Subcutaneous adipose tissue (tissue), 4 donors: ENCODE data around the gene C6orf136. TPM values are rescaled to one million over a fixed set of nuclear protein-coding genes. Genes with fewer than 3 reads are reported as not detected.

ENCODE experiments used
- total RNA-seq, 4 donors: library from RNA; depleted of rRNA; stranded (reverse); fragments of >200 nt; gene quantifications; one replicate each; pipeline ENCODE4 v1.1.0, GENCODE V29; 2016
- TF ChIP-seq, protein P1 (sequence below): fragments of 450-650 bp; IDR thresholded peaks from one replicate; pipeline ENCODE4 v1.5.1; 2016; ENCODE audit warnings: low read depth, mild to moderate bottlenecking, control low read depth, antibody characterized with exemption, moderate library complexity

C6orf136 gene
- total RNA-seq, 4 donors from 2014 or later, result 3.7 to 9.4 (median 8.9) TPM

DNA sequence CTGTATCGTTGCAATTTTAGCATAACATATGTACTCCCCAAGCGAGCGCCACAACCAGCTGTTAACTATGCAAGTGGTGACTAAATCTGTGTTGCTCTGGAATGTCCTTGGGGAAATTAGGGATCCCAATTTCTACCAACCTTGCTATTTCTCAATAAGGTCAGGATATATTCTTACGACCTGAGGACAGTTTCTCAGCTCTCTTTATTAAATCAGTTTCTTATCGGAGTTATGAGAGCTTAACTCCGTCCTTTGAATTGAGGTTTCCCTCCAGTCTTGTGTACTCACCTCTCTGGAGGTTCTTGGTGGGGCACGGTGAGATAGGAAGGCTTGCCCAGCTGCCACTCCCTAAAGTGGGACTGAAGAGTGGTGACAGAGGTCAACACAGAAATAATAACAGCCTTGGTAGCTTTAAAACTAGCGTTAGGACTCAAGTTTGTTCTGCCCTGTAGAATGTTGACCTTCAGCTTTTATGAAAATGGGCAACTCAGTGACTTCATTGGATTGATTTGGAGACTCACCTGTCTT is 28.6 kb upstream of the C6orf136 start:
- TF ChIP-seq, protein P1, sequence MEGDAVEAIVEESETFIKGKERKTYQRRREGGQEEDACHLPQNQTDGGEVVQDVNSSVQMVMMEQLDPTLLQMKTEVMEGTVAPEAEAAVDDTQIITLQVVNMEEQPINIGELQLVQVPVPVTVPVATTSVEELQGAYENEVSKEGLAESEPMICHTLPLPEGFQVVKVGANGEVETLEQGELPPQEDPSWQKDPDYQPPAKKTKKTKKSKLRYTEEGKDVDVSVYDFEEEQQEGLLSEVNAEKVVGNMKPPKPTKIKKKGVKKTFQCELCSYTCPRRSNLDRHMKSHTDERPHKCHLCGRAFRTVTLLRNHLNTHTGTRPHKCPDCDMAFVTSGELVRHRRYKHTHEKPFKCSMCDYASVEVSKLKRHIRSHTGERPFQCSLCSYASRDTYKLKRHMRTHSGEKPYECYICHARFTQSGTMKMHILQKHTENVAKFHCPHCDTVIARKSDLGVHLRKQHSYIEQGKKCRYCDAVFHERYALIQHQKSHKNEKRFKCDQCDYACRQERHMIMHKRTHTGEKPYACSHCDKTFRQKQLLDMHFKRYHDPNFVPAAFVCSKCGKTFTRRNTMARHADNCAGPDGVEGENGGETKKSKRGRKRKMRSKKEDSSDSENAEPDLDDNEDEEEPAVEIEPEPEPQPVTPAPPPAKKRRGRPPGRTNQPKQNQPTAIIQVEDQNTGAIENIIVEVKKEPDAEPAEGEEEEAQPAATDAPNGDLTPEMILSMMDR, result no peak

DNA sequence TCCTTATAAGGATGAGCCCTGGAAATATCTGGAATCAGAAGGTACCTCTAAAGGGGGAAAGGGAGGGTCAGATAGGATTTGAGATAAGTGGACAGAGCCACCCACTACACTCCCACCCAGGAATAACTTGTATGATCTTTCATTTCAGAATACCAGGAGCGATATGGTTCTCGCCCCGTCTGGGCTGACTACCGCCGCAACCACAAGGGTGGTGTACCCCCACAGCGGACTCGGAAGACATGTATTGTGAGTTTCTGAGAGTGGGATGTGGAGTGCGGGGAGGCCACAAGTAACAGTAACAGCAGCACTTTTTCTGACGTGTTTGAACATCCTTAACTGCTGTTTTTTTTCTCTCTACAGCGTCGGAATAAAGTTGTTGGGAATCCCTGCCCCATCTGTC is 27.4 kb upstream of the C6orf136 start:
- TF ChIP-seq, protein P1, result no peak

DNA sequence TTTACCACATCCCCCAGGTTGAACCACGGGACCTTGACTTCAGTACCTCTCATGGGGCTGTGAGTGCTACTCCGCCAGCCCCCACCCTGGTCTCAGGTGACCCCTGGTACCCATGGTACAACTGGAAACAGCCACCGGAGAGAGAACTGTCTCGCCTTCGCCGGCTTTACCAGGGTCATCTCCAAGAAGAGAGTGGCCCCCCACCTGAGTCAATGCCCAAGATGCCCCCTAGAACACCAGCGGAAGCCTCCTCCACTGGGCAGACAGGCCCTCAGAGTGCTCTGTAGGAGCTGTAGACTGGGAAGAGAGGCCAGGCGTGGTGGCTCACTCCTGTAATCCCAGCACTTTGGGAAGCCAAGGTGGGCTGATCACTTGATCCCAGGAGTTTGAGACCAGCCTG is 21.4 kb upstream of the C6orf136 start:
- TF ChIP-seq, protein P1, result no peak

DNA sequence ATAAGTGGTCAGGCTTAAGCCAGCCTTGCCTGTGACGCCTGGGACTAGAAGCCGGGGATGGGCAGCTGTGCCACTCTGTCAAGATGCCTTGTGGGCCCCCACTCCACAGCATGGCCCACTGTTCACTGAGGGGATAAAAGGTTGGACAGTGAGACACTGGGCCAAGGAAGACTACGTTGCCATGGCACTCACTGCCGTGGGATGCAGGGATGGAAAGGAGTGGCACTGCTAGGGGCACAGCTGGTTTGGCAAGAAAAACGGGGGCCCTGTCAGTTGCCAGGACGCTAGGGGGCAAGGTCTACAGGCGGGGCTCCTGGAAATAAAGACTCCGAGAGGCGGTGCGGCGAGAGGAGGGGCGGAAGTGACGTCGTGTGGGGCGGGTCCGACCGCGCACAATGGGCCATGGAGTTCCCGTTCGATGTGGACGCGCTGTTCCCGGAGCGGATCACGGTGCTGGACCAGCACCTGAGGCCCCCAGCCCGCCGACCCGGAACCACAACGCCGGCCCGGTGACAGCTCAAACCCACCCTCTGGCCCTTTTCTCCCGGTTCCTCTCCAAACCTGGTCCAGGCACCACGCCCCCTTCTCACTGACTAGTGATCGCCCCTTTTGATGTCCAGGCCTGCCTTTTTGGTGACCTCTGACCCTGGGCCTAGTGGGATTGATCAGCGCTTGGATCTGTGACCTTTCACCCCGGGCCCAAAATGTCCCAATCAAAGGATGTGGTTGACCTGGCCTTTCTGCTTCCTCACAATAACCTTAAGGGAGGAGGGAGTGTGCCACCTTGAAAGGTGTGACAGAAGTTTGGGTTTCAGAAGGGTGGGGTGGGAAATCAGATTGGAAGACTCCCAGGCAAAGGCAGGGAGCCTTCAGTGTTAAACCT is 20.2 kb upstream of the C6orf136 start, which contains the start of gene ATAT1:
TSS of gene ATAT1 (plus strand) at position 391 of the 883 bp plus-strand sequence.
- TF ChIP-seq, protein P1, result no peak

DNA sequence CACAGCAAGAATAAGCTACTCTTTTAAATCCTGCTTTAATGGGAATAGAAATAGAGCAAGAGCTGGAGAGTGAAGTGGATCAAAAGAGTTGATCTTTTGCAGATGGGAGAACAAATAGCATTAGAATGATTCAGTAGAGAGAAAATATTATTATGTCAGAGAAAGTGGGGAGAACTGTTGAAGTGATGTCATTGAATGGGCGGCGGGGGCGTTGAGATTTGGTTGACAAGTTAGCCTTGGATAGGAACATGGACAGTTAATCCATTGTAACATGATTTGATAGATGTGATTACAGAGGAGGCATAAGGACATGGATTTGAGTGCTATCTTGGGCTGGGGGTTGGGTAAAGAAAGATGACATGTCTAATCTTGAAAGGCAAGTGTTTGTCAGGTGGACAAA is 11.1 kb upstream of the C6orf136 start:
- TF ChIP-seq, protein P1, result no peak

DNA sequence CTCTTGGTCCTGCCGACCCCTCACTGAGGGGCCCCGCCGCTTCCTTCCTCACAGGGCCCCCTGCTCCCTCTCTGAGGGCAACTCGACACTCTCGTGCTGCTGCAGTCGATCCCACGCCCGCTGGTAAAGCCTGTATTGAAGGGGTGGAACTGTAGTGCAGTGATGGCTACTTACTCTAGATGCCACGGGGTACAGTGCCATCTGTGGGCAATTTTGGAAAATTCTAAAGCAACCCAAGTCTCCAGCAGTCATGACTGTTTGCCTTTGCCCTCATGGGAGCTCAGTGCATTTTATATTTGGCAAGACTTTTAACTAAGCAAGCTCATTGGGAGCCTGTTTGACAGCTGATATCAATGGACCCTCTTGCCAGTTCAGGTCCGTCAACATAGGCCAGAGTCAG is 6.5 kb upstream of the C6orf136 start:
- TF ChIP-seq, protein P1, result no peak

DNA sequence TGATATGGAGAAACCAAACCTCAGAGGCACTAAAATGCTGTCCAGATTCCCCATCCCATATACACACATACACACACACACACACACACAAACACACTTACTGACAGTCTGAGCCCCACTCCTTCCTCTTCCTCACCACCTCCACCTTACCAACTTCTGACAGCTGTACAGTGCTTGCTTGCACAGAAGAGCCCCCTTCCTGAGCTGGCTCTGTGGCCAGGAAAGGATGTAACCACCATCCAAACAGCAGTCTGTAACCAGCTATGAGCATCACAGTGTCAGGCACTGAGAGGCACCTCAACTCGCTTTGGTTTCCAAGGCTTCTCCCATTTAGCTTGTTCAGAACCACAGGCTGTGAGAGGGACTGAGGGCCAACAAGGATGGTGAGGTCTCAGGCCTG is 5.9 kb upstream of the C6orf136 start:
- TF ChIP-seq, protein P1, result no peak
